GM20431 (cell line): ENCODE data around the gene OR1L8.

Experiments used
- in situ Hi-C: fragments of 300-500 bp; cut with MseI, MboI; formaldehyde crosslinking; loops from one replicate; pipeline ENCODE4 v1.15.0; 2020; ENCODE audit warnings: low sequenced_read_pairs; ENCODE audit not compliant: unreplicated experiment

OR1L8 gene

GRCh38 chr9:122519376-122519775 is 63.8 kb downstream of the OR1L8 start:
- in situ Hi-C loops: no loop called here

- in situ Hi-C loops: no loop called here
Measured at GRCh38 chr9:122518841-122519240, 64.3 kb downstream of the OR1L8 start, which contains the start of gene OR1J4. Gene OR1J4, plus strand, starts transcription at chr9:122519141. Its CDS starts 0 bp downstream, at chr9:122519141.

GRCh38 chr9:122518226-122518625 is 65.0 kb downstream of the OR1L8 start:
- in situ Hi-C loops: no loop called here
